Calu3 (cell line): ENCODE measurements around the gene MEF2A. TPM values are rescaled to one million over a fixed set of nuclear protein-coding genes. Genes with fewer than 3 reads are reported as not detected.
A peak's percentile ranks its signal among the peaks of the same experiment; 100 is the strongest.

Experiments used
- BruUV-seq: library from RNA; stranded (reverse); fragments of 400-500 nt; replicated peaks from 2 replicates; lab custom pipeline; 2021; lab: Mats Ljungman, UMichigan
- CTCF ChIA-PET: fragments of 300-600 bp; sonication (Branson Sonifier 250); formaldehyde crosslinking; loops from one replicate; lab custom pipeline; 2022; ENCODE audit warnings: antibody characterized with exemption; lab: Charles Lee
- DNase-seq: peaks from one replicate; pipeline ENCODE4 v3.0.0; 2022
- H3K27ac Mint-ChIP-seq: one replicate; pipeline ENCODE4 v1.8.0; 2022; ENCODE audit warnings: mixed read lengths; ENCODE audit not compliant: unreplicated experiment
- H3K27me3 Mint-ChIP-seq: one replicate; pipeline ENCODE4 v1.8.0; 2022; ENCODE audit warnings: mixed read lengths; ENCODE audit not compliant: unreplicated experiment
- H3K36me3 Mint-ChIP-seq: one replicate; pipeline ENCODE4 v1.8.0; 2022; ENCODE audit warnings: mild to moderate bottlenecking, moderate library complexity, mixed read lengths; ENCODE audit not compliant: insufficient read depth, unreplicated experiment
- H3K4me1 Mint-ChIP-seq: one replicate; pipeline ENCODE4 v1.8.0; 2022; ENCODE audit warnings: mild to moderate bottlenecking, low read depth, mixed read lengths; ENCODE audit not compliant: unreplicated experiment
- H3K4me3 Mint-ChIP-seq: one replicate; pipeline ENCODE4 v1.8.0; 2022; ENCODE audit warnings: mild to moderate bottlenecking, low read depth, moderate library complexity, mixed read lengths; ENCODE audit not compliant: unreplicated experiment
- H3K9me3 Mint-ChIP-seq: one replicate; pipeline ENCODE4 v1.8.0; 2022; ENCODE audit warnings: low read depth, mixed read lengths; ENCODE audit not compliant: unreplicated experiment
- intact Hi-C: fragments of 100-400 bp; cut with micrococcal nuclease; formaldehyde crosslinking; loops from one replicate; pipeline ENCODE4 v1.10.0; 2022; ENCODE audit not compliant: unreplicated experiment
- total RNA-seq: library from RNA; stranded (reverse); gene quantifications from 2 replicates; pipeline ENCODE4 v1.2.3, GENCODE V29; 2022
- TF ChIP-seq, protein P1 (sequence below): fragments of 200-600 bp; IDR thresholded peaks from one replicate; pipeline ENCODE4 v1.8.0; 2022; ENCODE audit warnings: antibody characterized with exemption; ENCODE audit not compliant: unreplicated experiment

MEF2A gene
- total RNA-seq, 1 experiment from 2014 or later, result 33.6 TPM

DNA sequence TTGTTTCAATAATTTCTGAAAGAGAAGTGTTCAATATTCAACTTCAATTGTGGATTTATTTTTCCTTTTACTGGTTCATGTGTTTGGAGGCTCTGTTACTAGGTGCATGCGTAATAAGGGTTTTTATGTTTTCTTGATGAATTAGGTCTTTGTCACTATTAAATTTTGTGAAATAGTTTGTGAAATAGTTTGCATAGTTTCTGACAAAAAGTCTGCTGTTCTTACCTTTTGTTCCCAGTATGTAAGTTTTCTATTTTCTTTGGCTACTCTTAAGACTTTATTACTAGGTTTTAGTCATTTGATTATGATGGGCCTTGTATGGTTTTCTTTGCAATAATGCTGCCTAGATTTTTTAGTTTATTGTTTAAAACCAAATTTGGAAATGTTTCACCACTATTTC, 38.0 kb downstream of the MEF2A start:
- Mint-ChIP-seq H3K4me1 (peaks cover 36% of the 10 kb centered on the region), H3K9me3 (peaks cover 3% of the 10 kb centered on the region), H3K27ac (no peak overlapping the region), H3K36me3 (peaks cover 5% of the 10 kb centered on the region), H3K4me3 (no peak overlapping the region), H3K27me3 (no peaks in the 10 kb centered on the region)
- DNase-seq, result no peak
- TF ChIP-seq, protein P1, sequence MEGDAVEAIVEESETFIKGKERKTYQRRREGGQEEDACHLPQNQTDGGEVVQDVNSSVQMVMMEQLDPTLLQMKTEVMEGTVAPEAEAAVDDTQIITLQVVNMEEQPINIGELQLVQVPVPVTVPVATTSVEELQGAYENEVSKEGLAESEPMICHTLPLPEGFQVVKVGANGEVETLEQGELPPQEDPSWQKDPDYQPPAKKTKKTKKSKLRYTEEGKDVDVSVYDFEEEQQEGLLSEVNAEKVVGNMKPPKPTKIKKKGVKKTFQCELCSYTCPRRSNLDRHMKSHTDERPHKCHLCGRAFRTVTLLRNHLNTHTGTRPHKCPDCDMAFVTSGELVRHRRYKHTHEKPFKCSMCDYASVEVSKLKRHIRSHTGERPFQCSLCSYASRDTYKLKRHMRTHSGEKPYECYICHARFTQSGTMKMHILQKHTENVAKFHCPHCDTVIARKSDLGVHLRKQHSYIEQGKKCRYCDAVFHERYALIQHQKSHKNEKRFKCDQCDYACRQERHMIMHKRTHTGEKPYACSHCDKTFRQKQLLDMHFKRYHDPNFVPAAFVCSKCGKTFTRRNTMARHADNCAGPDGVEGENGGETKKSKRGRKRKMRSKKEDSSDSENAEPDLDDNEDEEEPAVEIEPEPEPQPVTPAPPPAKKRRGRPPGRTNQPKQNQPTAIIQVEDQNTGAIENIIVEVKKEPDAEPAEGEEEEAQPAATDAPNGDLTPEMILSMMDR, result no peak
- intact Hi-C loops, result no loop called here
- no TSS peak for BruUV-seq
- CTCF ChIA-PET, result no interaction called here

DNA sequence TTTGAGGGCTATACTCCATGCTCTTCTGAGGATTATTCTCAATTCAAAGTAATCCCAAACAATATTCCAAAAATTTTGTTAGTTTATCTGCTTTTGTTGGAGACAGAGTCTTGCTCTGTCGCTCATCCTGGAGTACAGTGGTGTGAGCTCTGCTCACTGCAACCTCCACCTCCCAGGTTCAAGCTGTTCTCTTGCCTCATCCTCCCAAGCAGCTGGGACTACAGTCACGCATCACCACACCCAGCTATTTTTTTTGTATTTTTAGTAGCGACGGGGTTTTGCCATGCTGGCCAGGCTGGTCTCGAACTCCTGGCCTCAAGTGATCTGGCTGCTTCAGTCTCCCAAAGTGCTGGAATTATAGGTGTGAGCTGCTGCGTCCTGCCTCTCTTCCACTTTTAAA, 39.1 kb downstream of the MEF2A start:
- H3K36me3 Mint-ChIP-seq, result peaks cover 5% of the 10 kb centered on the region
- no TSS peak for BruUV-seq
- no peaks in the 10 kb centered on the region for H3K27me3 Mint-ChIP-seq
- no peak overlapping the region for H3K27ac Mint-ChIP-seq
- DNase-seq, result no peak
- TF ChIP-seq, protein P1, result no peak
- intact Hi-C loops, result no loop called here
- H3K4me1 Mint-ChIP-seq, result peaks cover 36% of the 10 kb centered on the region
- peaks cover 3% of the 10 kb centered on the region for H3K9me3 Mint-ChIP-seq
- CTCF ChIA-PET, result interaction anchor here (0.6 kb wide), 2 partner anchors 12 to 26 kb away, joined by 3 to 5 read pairs; no protein-coding TSS in a partner anchor
- H3K4me3 Mint-ChIP-seq, result no peak overlapping the region

DNA sequence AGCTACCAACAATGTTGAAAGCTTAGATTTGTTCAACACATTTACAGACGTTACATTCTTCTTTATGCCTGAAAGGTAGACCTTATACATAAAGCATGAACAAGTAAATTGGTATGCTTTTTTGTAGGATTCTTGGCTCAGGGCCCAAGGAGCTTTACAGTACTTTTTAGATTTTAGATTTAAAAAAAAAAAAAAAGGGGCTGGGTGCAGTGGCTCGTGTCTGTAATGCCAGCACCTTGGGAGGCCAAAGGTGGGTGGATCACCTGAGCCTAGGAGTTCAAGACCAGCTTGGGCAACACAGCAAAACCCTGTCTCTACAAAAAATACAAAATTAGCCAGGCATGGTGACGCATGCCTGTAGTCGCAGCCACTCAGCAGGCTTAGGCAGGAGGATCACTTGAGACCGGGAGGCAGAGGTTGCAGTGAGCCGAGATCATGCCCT, 39.7 kb downstream of the MEF2A start:
- peak; percentile 17 for DNase-seq
- Mint-ChIP-seq H3K27me3 (no peaks in the 10 kb centered on the region), H3K9me3 (no peaks in the 10 kb centered on the region), H3K36me3 (peaks cover 5% of the 10 kb centered on the region), H3K4me1 (peaks cover 36% of the 10 kb centered on the region), H3K27ac (peak overlapping the region; percentile 59), H3K4me3 (peak overlapping the region; percentile 15)
- intact Hi-C loops, result no loop called here
- CTCF ChIA-PET, result interaction anchor here (0.6 to 0.7 kb wide), 3 partner anchors 11 to 300 kb away, joined by 3 to 5 read pairs (median 3); no protein-coding TSS in a partner anchor
- TF ChIP-seq, protein P1, result no peak
- BruUV-seq, result no TSS peak

DNA sequence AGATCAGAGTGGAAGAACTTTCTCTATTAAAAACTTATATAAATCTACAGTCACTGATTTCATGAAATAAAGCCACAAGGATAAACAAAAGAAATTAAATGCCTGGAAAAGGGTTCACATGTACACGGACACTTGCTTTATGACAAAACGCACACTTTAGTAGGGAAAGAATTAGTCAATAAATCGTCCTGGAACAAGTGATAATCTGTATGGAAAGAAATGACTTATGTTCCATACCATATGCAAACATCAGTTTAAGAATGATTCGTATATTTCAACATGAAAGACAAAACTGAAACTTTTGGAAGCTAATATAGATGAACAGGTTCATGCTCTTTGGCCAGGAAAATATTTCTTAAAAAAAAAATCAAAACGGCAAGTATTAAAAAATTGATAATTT, 40.2 kb downstream of the MEF2A start:
- intact Hi-C loops, result no loop called here
- H3K27ac Mint-ChIP-seq, result peak overlapping the region; percentile 59
- no peaks in the 10 kb centered on the region for H3K9me3 Mint-ChIP-seq
- H3K27me3 Mint-ChIP-seq, result no peaks in the 10 kb centered on the region
- CTCF ChIA-PET, result interaction anchor here (0.7 kb wide), 1 partner anchor 299 kb away, joined by 3 read pairs; no protein-coding TSS in a partner anchor
- peaks cover 5% of the 10 kb centered on the region for H3K36me3 Mint-ChIP-seq
- BruUV-seq, result no TSS peak
- H3K4me3 Mint-ChIP-seq, result peak overlapping the region; percentile 15
- no peak for DNase-seq
- TF ChIP-seq, protein P1, result no peak
- peaks cover 36% of the 10 kb centered on the region for H3K4me1 Mint-ChIP-seq
